ENCODE results near the gene NLGN2.

Gene NLGN2

GRCh38 chr17:7392696-7393612, 14.7 kb upstream of the NLGN2 start:
- DNase-seq (ENCODE audit: low read depth in 2 of 2) = no peak

GRCh38 chr17:7393613-7394451, 13.8 kb upstream of the NLGN2 start:
- DNase-seq (ENCODE audit: low read depth in 2 of 2) = no peak

DNA sequence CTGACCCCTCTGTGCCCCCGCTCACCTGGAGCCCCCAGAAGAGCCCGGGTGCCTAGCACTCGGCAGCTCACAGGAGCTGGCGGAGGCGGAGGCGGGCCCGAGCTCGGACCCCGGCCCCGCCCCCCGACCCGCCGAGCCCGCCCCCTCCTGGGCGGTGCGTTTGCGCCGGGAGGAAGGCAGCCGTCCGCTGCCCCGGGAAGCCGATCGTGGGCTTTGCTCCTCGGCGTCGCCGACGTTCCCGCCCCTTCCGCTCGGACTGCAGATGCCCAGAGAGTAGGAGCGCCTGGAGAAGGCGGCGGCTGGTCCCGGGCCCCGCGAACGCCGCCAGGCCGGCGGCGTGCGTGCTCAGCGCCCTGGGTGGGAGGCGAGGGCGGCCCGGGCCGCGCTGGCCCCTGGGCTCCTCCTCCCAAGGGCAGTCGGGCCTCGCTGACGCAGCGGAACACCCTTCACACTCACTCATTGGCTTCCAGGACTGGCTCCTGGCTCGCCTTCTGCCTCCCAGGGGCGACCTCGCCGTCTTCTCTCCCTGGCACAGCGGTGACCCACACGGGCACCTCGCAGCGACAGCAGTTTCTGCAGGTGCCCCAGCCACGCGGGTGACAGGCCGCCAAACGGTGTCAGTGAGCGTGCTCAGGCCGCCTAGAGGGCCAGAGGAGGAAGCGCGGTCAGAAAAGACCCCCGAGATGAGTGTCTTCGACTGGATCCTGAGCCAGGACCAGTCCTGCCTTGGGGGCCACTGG, 13.0 kb upstream of the NLGN2 start, which contains the start of gene PLSCR3:
Gene PLSCR3 (minus strand): TSS at position 74 of the 740 bp plus-strand sequence. CDS start 415 bp downstream, outside the sequence.
- peak; percentile 56 for DNase-seq (ENCODE audit: low read depth in 2 of 2)

- DNase-seq (ENCODE audit: low read depth in 2 of 2) = no peak
Measured at GRCh38 chr17:7396147-7396546, 11.5 kb upstream of the NLGN2 start.

DNA sequence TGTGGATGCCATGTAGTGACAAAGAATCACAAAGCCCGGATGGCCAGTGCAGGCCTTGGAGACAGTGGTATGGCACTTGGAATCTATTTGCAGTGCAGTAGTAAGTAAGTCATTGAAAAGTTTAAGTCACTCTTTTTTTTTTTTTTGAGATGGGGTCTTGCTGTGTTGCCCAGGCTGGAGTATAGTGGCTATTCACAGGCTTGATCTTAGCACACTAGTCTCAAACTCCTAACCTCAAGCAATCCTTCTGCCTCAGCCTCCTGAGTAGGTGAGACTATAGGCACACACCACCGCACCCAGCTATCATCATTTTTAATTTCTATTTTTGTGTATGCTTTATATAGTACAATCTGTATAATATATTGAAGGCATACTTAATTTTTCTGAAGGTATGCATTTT, 9.0 kb upstream of the NLGN2 start:
- DNase-seq (ENCODE audit: low read depth in 2 of 2) = no peak

DNA sequence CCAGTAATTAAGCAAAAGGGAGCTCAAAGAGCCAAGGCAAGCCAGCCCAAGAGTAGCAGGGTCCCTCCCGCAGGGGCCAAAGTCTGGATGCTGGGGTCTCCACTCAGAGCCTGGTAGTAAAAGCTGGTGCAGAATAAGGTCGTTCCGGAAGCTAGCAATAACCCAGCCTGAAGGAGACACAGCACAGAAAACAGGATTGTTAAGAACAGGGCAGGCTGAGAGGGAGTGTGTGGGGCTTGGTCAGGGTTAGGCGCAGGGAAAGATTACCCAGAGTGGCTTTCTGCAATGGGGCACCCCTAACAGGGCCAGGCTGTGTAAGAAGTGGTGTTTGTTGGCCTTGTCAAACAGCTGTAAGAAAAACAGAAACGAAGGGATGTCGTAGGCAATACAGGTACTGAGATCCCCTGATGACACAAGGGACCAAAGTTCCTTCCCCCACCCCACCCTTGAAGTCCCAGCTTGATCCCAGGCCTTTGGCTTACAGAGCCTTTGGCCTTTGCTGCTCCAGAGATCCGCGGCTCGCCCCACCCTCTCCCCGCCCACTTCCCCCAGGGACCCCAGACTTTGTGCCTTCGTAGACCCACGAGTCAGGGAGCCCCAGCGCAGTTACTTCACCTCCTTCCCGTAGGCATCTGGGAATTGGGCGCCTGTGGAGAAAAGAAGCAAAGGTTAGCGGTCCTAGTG, 4.5 kb upstream of the NLGN2 start:
- no peak for DNase-seq (ENCODE audit: low read depth in 2 of 2)

DNA sequence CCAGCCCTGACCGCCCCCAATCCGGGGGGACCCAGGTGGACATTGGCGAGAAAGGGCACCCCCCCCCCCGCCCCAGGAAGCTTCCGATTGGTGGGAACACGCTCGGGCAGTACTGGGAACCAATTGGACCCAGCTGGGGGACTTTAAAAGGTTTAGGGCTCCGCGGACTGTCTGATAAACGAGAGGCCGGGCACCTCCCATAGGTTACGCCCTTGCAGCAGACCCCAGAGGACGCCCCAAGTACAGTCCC, 4.0 kb upstream of the NLGN2 start:
- peak in 1 of 2 experiments; percentile 18 for DNase-seq (ENCODE audit: low read depth in 2 of 2)

- peak; percentile 99 for DNase-seq (ENCODE audit: low read depth in 2 of 2)
Measured at GRCh38 chr17:7403977-7404736, 3.5 kb upstream of the NLGN2 start, which contains the start of gene TMEM256. Gene TMEM256 (minus strand): TSS chr17:7404097. CDS start chr17:7404084, 13 bp downstream.

GRCh38 chr17:7404737-7405349, 2.8 kb upstream of the NLGN2 start:
- DNase-seq (ENCODE audit: low read depth in 2 of 2) = no peak

DNA sequence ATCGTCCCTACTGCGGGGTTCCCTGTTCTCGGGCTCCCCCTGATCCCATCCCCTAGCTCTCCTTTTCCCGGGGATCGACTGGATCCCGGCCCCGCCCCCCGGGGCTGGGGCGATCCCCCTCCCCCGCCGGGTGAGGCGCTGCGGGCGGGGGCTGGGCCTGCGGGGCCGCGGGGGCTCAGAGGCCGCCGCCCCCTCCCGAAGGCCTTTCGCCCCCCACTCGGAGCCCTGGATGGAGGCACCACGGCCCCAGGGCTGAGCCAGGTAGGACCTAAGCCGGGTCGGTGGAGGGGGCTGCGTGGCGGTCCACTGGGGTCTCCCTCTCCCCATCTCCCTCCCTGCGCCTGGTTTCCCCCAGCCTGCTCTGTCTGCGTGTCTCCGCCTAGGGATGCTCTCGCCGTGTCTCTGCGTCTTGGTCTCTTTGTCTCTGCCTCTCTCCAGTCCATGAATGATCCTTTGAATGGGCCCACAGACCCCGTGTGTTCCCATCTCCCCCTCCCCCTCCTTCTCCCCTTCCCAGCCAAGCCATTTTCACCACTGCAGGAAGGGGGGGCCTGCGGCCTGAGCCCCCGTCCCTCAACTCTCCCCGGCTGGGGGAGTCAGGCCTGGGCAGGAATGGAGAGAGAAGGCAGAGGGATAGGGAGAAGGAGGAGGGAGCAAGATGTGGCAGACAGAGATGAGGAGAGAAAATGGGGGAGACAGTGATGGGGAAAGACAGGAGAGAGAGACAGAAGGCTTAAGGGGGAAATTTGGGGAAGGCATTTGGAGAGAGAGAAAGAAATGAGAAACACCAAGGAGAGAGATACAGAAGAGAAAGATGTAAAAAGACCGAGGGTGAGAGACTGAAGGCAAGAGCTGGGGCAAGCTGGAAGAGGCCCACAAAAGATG, 2.1 kb upstream of the NLGN2 start:
- DNase-seq (ENCODE audit: low read depth in 2 of 2) = no peak

DNA sequence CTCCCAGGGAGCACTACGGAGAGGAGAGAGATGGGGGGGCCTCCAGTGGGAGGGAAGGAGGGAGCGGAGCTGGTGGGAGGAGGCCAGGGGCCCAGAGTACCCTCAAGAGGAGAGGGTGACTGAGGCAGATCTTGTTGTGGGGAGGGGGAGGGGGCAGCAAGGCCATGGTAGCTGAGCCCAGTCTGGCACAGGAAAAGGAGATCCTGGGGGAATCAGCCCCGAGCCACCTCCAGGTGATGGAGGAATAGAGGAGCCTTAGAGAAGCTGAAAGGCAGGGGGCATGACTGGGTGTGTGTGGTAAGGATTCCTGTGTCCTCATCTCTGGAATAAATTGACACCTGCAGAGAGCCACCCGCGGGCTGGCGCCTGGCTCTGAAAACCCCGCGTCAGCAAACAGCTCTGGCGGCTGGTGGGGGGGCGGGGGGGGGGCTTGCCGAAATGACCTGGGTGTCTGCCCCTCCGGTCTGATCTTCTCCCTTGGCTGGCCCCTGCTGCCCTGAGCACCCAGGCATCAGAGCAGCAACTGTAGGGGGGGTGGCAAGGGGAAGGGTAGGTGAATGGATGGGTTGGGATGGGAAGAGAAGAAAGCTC, 1.3 kb upstream of the NLGN2 start:
- DNase-seq (ENCODE audit: low read depth in 2 of 2) = no peak

DNA sequence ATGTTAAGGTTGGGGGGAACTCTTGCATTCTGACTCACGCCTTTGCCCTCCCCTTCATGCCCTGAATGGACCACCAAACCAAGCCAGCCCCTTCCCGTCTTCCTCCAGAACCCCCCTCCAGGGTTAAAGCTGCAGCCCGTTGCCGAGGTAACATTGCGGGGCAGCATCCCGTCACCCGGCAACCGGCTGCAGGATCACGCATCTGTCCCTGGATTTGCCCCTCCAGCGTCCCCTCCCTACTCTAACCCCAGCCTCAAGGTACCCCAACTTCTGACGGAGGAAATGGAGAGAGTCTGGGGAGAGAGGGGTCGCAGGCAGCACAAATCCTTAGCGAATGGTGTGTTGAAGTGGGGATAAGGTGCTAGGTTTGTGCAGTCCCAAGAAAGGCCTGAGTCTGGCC, 563 bp upstream of the NLGN2 start:
- no peak for DNase-seq (ENCODE audit: low read depth in 2 of 2)

DNA sequence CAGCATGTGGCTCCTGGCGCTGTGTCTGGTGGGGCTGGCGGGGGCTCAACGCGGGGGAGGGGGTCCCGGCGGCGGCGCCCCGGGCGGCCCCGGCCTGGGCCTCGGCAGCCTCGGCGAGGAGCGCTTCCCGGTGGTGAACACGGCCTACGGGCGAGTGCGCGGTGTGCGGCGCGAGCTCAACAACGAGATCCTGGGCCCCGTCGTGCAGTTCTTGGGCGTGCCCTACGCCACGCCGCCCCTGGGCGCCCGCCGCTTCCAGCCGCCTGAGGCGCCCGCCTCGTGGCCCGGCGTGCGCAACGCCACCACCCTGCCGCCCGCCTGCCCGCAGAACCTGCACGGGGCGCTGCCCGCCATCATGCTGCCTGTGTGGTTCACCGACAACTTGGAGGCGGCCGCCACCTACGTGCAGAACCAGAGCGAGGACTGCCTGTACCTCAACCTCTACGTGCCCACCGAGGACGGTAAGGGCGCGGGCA, 645 bp downstream of the NLGN2 start:
- no peak for DNase-seq (ENCODE audit: low read depth in 2 of 2)

- no peak for DNase-seq (ENCODE audit: low read depth in 2 of 2)
Measured at GRCh38 chr17:7408863-7409262, 1.2 kb downstream of the NLGN2 start.

DNA sequence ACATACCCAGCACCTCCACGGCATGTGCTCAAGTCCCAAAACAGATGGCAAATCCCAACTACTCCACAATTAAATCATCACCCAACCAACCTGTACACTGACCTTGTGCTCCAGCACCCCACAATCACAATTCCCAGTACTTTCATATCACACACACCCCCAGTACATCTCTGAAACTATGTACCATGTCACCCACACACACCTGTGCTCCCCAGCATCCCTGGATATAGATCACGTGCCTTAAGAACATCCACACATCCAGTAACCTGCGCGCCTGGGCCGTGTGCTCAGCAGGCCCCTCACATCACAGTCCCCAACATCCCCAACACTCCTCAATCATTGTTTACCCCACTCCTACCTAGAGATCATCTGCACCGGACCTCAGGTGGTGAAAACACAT, 2.1 kb downstream of the NLGN2 start:
- no peak for DNase-seq (ENCODE audit: low read depth in 2 of 2)

- no peak for DNase-seq (ENCODE audit: low read depth in 2 of 2)
Measured at GRCh38 chr17:7410634-7411426, 3.2 kb downstream of the NLGN2 start.

- no peak for DNase-seq (ENCODE audit: low read depth in 2 of 2)
Measured at GRCh38 chr17:7411427-7411750, 3.7 kb downstream of the NLGN2 start.

GRCh38 chr17:7413346-7413985, 5.8 kb downstream of the NLGN2 start:
- DNase-seq (ENCODE audit: low read depth in 2 of 2) = no peak

Data from fibroblast of skin of left quadriceps (primary cell).